KMS-11 (cell line): ENCODE results near the gene TEX48.

Experiments
- H2AFZ ChIP-seq: fragments of 200-600 bp; sonication (generic); 2 replicates; pipeline ENCODE4 v1.6.1; 2016; ENCODE audit warnings: antibody characterized with exemption, mixed run types, low read depth
- H3K27ac ChIP-seq: fragments of 200-600 bp; sonication (generic); 2 replicates; pipeline ENCODE4 v1.6.1; 2016; ENCODE audit warnings: mild to moderate bottlenecking, mixed run types
- H3K27me3 ChIP-seq: fragments of 200-600 bp; sonication (generic); 2 replicates; pipeline ENCODE4 v1.6.1; 2017; ENCODE audit warnings: mild to moderate bottlenecking, low read depth, mixed run types, moderate library complexity; ENCODE audit not compliant: insufficient read depth
- H3K36me3 ChIP-seq: fragments of 200-600 bp; sonication (generic); 2 replicates; pipeline ENCODE4 v1.6.1; 2017; ENCODE audit warnings: mild to moderate bottlenecking, mixed run types; ENCODE audit not compliant: insufficient read depth
- H3K4me1 ChIP-seq: fragments of 200-600 bp; sonication (generic); 2 replicates; pipeline ENCODE4 v1.6.1; 2016; ENCODE audit warnings: mild to moderate bottlenecking, low read depth, mixed run types; ENCODE audit not compliant: poor library complexity, severe bottlenecking
- H3K4me2 ChIP-seq: fragments of 200-600 bp; sonication (generic); 2 replicates; pipeline ENCODE4 v1.7.0; 2016; ENCODE audit warnings: mild to moderate bottlenecking, mixed run types
- H3K4me3 ChIP-seq: fragments of 200-600 bp; sonication (generic); IDR thresholded peaks from 2 replicates; pipeline ENCODE4 v1.6.1; 2017; ENCODE audit warnings: low read depth, low read length, mixed read lengths; ENCODE audit not compliant: insufficient read depth
- H3K79me2 ChIP-seq: fragments of 200-600 bp; sonication (generic); 2 replicates; pipeline ENCODE4 v1.6.1; 2016; ENCODE audit warnings: low read depth, mixed run types; ENCODE audit not compliant: insufficient read depth
- H3K9ac ChIP-seq: fragments of 200-600 bp; sonication (generic); 2 replicates; pipeline ENCODE4 v1.6.1; 2016; ENCODE audit warnings: mild to moderate bottlenecking, mixed run types
- H4K20me1 ChIP-seq: fragments of 200-600 bp; sonication (generic); 2 replicates; pipeline ENCODE4 v1.6.1; 2016; ENCODE audit warnings: mild to moderate bottlenecking, mixed run types; ENCODE audit not compliant: insufficient read depth
- CTCF ChIP-seq: fragments of 200-600 bp; sonication (generic); conservative IDR thresholded peaks from 2 replicates; pipeline ENCODE4 v1.6.1; 2017; ENCODE audit warnings: low read depth, mild to moderate bottlenecking, antibody characterized with exemption, low read length, moderate library complexity, mixed read lengths

TEX48 gene

GRCh38 chr9:114690308-114690707, 8.3 kb upstream of the TEX48 start:
- Histone ChIP-seq H3K27ac (no peak overlapping the region), H3K79me2 (no peaks in the 10 kb centered on the region), H3K27me3 (peaks cover 34% of the 10 kb centered on the region), H3K4me1 (peaks cover 35% of the 10 kb centered on the region), H3K36me3 (no peaks in the 10 kb centered on the region), H3K4me3 (no peak overlapping the region), H3K9ac (no peak overlapping the region), H2AFZ (no peak overlapping the region), H4K20me1 (no peaks in the 10 kb centered on the region), H3K4me2 (peak overlapping the region; percentile 32)
- TF ChIP-seq CTCF = no peak

- H3K4me2 ChIP-seq = no peak overlapping the region
- peaks cover 31% of the 10 kb centered on the region for H3K27me3 ChIP-seq
- H4K20me1 ChIP-seq = no peaks in the 10 kb centered on the region
- H3K4me1 ChIP-seq = peaks cover 30% of the 10 kb centered on the region
- no peak overlapping the region for H2AFZ ChIP-seq
- no peak overlapping the region for H3K9ac ChIP-seq
- no peak overlapping the region for H3K27ac ChIP-seq
- no peaks in the 10 kb centered on the region for H3K79me2 ChIP-seq
- H3K4me3 ChIP-seq = no peak overlapping the region
- no peaks in the 10 kb centered on the region for H3K36me3 ChIP-seq
- TF ChIP-seq CTCF = no peak
Measured at GRCh38 chr9:114689813-114690212, 7.8 kb upstream of the TEX48 start.

- no peak for TF ChIP-seq CTCF
- H3K4me1 ChIP-seq = peaks cover 23% of the 10 kb centered on the region
- H4K20me1 ChIP-seq = no peaks in the 10 kb centered on the region
- H2AFZ ChIP-seq = no peak overlapping the region
- H3K79me2 ChIP-seq = no peaks in the 10 kb centered on the region
- no peak overlapping the region for H3K4me2 ChIP-seq
- H3K27me3 ChIP-seq = peaks cover 29% of the 10 kb centered on the region
- H3K4me3 ChIP-seq = no peak overlapping the region
- H3K36me3 ChIP-seq = no peaks in the 10 kb centered on the region
- no peak overlapping the region for H3K9ac ChIP-seq
- H3K27ac ChIP-seq = no peak overlapping the region
Measured at GRCh38 chr9:114688909-114689610, 7.1 kb upstream of the TEX48 start.

- Histone ChIP-seq H3K4me2 (no peak overlapping the region), H3K27me3 (peaks cover 23% of the 10 kb centered on the region)
Measured at GRCh38 chr9:114688379-114688778, 6.4 kb upstream of the TEX48 start.

More at GRCh38 chr9:114688379-114688778, 6.4 kb upstream of the TEX48 start:
- TF ChIP-seq CTCF = no peak
- Histone ChIP-seq H3K36me3 (no peaks in the 10 kb centered on the region), H3K4me1 (peaks cover 23% of the 10 kb centered on the region), H4K20me1 (no peaks in the 10 kb centered on the region), H3K4me3 (no peak overlapping the region), H2AFZ (no peak overlapping the region), H3K79me2 (no peaks in the 10 kb centered on the region), H3K27ac (no peak overlapping the region), H3K9ac (no peak overlapping the region)
